WTC11 (cell line): ENCODE measurements around the gene SEZ6L2. TPM values are rescaled to one million over a fixed set of nuclear protein-coding genes. Genes with fewer than 3 reads are reported as not detected.

Experiments
- ATAC-seq: fragments of 200-7000 bp; cut with Tn5 transposase; 2 replicates; pipeline ENCODE4 v1.10.0; 2021; ENCODE audit warnings: mild to moderate bottlenecking, moderate library complexity
- CTCF ChIA-PET: fragments of 300-600 bp; sonication (Branson Sonifier 250); formaldehyde crosslinking; loops from one replicate; lab custom pipeline; 2021; ENCODE audit warnings: antibody characterized with exemption; lab: Charles Lee
- POLR2A ChIA-PET: fragments of 350-600 bp; sonication (Branson Sonifier 250); formaldehyde crosslinking; loops from one replicate; lab custom pipeline; 2021; ENCODE audit warnings: antibody characterized with exemption; lab: Charles Lee
- DNase-seq: peaks from one replicate; pipeline ENCODE4 v3.0.0; 2021; ENCODE audit warnings: low spot score
- H3K27ac Mint-ChIP-seq: 2 replicates; pipeline ENCODE4 v1.8.0; 2021; ENCODE audit warnings: mixed read lengths
- H3K27me3 Mint-ChIP-seq: 2 replicates; pipeline ENCODE4 v1.8.0; 2021; ENCODE audit warnings: low read depth, mild to moderate bottlenecking, moderate library complexity, mixed read lengths
- H3K36me3 Mint-ChIP-seq: 2 replicates; pipeline ENCODE4 v1.8.0; 2021; ENCODE audit warnings: mixed read lengths
- H3K4me1 Mint-ChIP-seq: 2 replicates; pipeline ENCODE4 v1.8.0; 2022; ENCODE audit warnings: mixed read lengths
- H3K4me3 Mint-ChIP-seq: 2 replicates; pipeline ENCODE4 v1.8.0; 2021; ENCODE audit warnings: mild to moderate bottlenecking, moderate library complexity, mixed read lengths
- H3K9me3 Mint-ChIP-seq: 2 replicates; pipeline ENCODE4 v1.8.0; 2021; ENCODE audit warnings: mixed read lengths
- CREM ChIP-seq: sonication (generic); formaldehyde crosslinking; IDR thresholded peaks from 2 replicates; pipeline ENCODE4 v1.8.1; 2022; ENCODE audit warnings: mild to moderate bottlenecking, missing genetic modification reagents, moderate library complexity
- ELF4 ChIP-seq: sonication (generic); formaldehyde crosslinking; IDR thresholded peaks from 2 replicates; pipeline ENCODE4 v1.8.1; 2022; ENCODE audit warnings: low read depth, mild to moderate bottlenecking, moderate library complexity, missing genetic modification reagents
- NR2C2 ChIP-seq: sonication (generic); formaldehyde crosslinking; IDR thresholded peaks from 2 replicates; pipeline ENCODE4 v1.8.0; 2022; ENCODE audit warnings: mild to moderate bottlenecking, missing genetic modification reagents
- SMAD3 ChIP-seq: sonication (generic); formaldehyde crosslinking; IDR thresholded peaks from 2 replicates; pipeline ENCODE4 v1.8.0; 2022; ENCODE audit warnings: missing genetic modification reagents, mild to moderate bottlenecking, borderline replicate concordance
- TEAD4 ChIP-seq: sonication (generic); formaldehyde crosslinking; IDR thresholded peaks from 2 replicates; pipeline ENCODE4 v1.8.0; 2022; ENCODE audit warnings: mild to moderate bottlenecking, missing genetic modification reagents
- ZBTB21 ChIP-seq: sonication (generic); formaldehyde crosslinking; IDR thresholded peaks from 2 replicates; pipeline ENCODE4 v1.8.1; 2023; ENCODE audit warnings: mild to moderate bottlenecking, missing genetic modification reagents, borderline replicate concordance
- ZNF281 ChIP-seq: sonication (generic); formaldehyde crosslinking; IDR thresholded peaks from 2 replicates; pipeline ENCODE4 v1.8.0; 2023; ENCODE audit warnings: mild to moderate bottlenecking, missing genetic modification reagents
- ZNF425 ChIP-seq: fragments of 250-450 bp; sonication (Bioruptor Pico); conservative IDR thresholded peaks from 2 replicates; pipeline ENCODE4 v1.9.0; 2021; ENCODE audit warnings: mild to moderate bottlenecking
- ZNF512 ChIP-seq: sonication (generic); formaldehyde crosslinking; IDR thresholded peaks from 2 replicates; pipeline ENCODE4 v1.8.1; 2022; ENCODE audit warnings: missing genetic modification reagents, borderline replicate concordance
- ZNF532 ChIP-seq: fragments of 250-450 bp; sonication (Bioruptor Pico); IDR thresholded peaks from 2 replicates; pipeline ENCODE4 v1.9.0; 2021; ENCODE audit warnings: mild to moderate bottlenecking, borderline replicate concordance
- total RNA-seq: library from RNA; stranded (reverse); gene quantifications from 3 replicates; pipeline ENCODE4 v1.2.3, GENCODE V29; 2021
- TF ChIP-seq, protein P1 (sequence below): sonication (generic); formaldehyde crosslinking; IDR thresholded peaks from 2 replicates; pipeline ENCODE4 v1.8.1; 2023; ENCODE audit warnings: mild to moderate bottlenecking, missing genetic modification reagents
- TF ChIP-seq, protein P2 (sequence below): sonication (generic); formaldehyde crosslinking; IDR thresholded peaks from 2 replicates; pipeline ENCODE4 v1.8.0; 2023; ENCODE audit warnings: missing genetic modification reagents
- TF ChIP-seq, protein P3 (sequence below): fragments of 250-450 bp; sonication (Bioruptor Pico); IDR thresholded peaks from 2 replicates; pipeline ENCODE4 v1.9.0; 2021; ENCODE audit warnings: mild to moderate bottlenecking
- TF ChIP-seq, protein P4 (sequence below): fragments of 250-450 bp; sonication (Bioruptor Pico); IDR thresholded peaks from 2 replicates; pipeline ENCODE4 v1.8.0; 2021; ENCODE audit warnings: mild to moderate bottlenecking

The SEZ6L2 gene
- total RNA-seq, 1 experiment from 2014 or later: 58.2 TPM

DNA sequence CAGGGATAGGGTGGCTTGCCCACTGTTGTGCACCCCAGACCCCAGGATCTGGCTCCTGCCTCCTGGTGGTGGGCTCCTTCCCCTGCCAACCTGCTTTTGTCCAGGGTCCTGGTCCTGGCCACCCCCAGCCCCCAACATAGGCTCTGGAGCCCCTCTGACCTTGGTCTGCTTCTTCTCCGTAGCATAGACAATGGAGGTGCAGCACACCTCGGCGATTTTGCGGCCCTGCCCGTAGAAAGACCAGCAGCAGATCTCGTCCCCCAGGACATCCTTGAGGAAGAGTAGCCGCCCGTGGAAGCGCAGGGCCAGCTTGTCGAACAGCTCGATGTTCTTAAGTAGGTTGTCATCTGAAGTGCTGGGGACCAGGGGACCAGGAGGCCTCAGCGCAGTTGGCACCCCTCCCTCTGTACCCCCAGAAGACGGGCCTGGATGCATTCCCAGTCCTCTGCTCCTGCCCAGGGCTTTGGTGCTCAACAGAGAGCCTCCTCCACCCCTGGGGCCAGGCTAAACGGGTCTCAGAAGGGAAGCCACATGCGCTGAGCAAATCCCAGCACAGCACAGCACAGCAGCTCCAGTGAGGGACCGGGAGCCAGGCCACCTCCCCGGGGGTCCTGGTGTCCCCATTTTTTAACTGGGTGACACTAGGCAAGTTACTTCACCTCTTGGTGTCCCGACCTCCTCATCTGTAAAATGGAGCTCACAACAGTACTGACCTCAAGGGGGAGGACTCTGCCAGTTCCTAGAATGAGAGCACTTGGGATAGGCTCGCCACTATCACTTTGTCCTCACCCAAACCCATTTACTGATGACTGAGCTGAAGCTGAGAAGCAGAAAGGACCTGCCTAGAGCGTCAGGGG is 11.7 kb upstream of the SEZ6L2 start:
- CTCF ChIA-PET: interaction anchor here (0.6 to 1.7 kb wide), 15 partner anchors 11 to 155 kb away, joined by 3 to 11 read pairs (median 4); partner anchors contain the start of genes ASPHD1, KCTD13, SEZ6L2 and TAOK2
- Mint-ChIP-seq H3K4me1 (peaks cover 8% of the 10 kb centered on the region), H3K27ac (no peak overlapping the region), H3K36me3 (no peaks in the 10 kb centered on the region), H3K27me3 (no peaks in the 10 kb centered on the region), H3K9me3 (no peaks in the 10 kb centered on the region), H3K4me3 (no peak overlapping the region)
- POLR2A ChIA-PET: interaction anchor here (0.6 to 1.3 kb wide), 2 partner anchors 16 to 17 kb away, joined by 4 to 5 read pairs; no protein-coding TSS in a partner anchor
- ATAC-seq: peak; percentile 18
- DNase-seq: no peak
- TF ChIP-seq, protein P1, sequence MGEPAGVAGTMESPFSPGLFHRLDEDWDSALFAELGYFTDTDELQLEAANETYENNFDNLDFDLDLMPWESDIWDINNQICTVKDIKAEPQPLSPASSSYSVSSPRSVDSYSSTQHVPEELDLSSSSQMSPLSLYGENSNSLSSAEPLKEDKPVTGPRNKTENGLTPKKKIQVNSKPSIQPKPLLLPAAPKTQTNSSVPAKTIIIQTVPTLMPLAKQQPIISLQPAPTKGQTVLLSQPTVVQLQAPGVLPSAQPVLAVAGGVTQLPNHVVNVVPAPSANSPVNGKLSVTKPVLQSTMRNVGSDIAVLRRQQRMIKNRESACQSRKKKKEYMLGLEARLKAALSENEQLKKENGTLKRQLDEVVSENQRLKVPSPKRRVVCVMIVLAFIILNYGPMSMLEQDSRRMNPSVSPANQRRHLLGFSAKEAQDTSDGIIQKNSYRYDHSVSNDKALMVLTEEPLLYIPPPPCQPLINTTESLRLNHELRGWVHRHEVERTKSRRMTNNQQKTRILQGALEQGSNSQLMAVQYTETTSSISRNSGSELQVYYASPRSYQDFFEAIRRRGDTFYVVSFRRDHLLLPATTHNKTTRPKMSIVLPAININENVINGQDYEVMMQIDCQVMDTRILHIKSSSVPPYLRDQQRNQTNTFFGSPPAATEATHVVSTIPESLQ: no peak
- TF ChIP-seq, protein P2, sequence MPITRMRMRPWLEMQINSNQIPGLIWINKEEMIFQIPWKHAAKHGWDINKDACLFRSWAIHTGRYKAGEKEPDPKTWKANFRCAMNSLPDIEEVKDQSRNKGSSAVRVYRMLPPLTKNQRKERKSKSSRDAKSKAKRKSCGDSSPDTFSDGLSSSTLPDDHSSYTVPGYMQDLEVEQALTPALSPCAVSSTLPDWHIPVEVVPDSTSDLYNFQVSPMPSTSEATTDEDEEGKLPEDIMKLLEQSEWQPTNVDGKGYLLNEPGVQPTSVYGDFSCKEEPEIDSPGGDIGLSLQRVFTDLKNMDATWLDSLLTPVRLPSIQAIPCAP (CRISPR knock-in tag): no peak
- TF ChIP-seq, protein P3, sequence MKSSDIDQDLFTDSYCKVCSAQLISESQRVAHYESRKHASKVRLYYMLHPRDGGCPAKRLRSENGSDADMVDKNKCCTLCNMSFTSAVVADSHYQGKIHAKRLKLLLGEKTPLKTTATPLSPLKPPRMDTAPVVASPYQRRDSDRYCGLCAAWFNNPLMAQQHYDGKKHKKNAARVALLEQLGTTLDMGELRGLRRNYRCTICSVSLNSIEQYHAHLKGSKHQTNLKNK (CRISPR knock-in tag): no peak
- TF ChIP-seq CREM (CRISPR knock-in tag) (no peak), ZNF512 (no peak), ZNF532 (CRISPR knock-in tag) (no peak), SMAD3 (CRISPR knock-in tag) (no peak), ZBTB21 (no peak), ZNF281 (no peak), ELF4 (CRISPR knock-in tag) (no peak), NR2C2 (CRISPR knock-in tag) (no peak), TEAD4 (CRISPR knock-in tag) (no peak), ZNF425 (CRISPR knock-in tag) (no peak)
- TF ChIP-seq, protein P4, sequence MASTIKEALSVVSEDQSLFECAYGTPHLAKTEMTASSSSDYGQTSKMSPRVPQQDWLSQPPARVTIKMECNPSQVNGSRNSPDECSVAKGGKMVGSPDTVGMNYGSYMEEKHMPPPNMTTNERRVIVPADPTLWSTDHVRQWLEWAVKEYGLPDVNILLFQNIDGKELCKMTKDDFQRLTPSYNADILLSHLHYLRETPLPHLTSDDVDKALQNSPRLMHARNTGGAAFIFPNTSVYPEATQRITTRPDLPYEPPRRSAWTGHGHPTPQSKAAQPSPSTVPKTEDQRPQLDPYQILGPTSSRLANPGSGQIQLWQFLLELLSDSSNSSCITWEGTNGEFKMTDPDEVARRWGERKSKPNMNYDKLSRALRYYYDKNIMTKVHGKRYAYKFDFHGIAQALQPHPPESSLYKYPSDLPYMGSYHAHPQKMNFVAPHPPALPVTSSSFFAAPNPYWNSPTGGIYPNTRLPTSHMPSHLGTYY: no peak
